ENCODE measurements around the gene CBFB.

CBFB gene

DNA sequence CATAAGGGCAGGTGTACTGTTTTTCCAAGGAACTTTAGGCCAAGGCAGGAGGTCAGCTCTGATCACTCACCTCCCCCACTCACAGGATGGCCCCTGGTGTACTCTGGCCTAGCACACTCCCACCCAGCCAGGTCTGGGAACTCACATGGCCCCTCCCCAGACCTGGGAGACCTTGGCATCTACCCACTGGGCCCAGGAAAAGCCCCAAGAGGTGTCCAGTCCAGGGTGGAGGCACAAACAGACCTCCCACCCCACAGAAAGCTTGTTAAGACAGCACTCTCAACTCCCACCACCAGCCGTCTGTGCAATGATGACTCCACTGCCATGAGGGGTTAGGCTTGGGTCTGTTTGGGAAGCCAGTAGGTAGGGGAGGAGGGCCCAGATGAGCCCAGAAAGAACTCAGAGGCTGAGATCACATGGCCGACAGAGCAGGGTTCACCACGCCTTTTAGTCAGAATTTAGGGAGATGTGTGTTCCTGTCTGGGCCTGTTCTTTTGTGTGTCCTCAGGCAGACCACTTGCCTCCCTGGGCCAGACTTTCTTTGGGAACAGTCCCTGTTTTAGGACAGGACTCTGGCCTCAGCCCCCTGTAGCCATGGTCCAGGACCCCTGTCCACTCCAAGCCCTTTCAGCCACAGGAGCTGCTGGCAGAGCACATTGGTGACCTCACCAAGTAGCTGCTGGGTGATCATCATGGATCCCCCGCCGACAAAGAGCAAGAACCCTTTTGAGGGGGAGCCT lies 12.1 kb upstream of the CBFB start:
- DNase-seq (ENCODE audit: low read depth in 2 of 2, low spot score in 1 of 2) = no peak

GRCh38 chr16:67017421-67017750 lies 11.6 kb upstream of the CBFB start:
- DNase-seq (ENCODE audit: low read depth in 2 of 2, low spot score in 1 of 2) = no peak

DNA sequence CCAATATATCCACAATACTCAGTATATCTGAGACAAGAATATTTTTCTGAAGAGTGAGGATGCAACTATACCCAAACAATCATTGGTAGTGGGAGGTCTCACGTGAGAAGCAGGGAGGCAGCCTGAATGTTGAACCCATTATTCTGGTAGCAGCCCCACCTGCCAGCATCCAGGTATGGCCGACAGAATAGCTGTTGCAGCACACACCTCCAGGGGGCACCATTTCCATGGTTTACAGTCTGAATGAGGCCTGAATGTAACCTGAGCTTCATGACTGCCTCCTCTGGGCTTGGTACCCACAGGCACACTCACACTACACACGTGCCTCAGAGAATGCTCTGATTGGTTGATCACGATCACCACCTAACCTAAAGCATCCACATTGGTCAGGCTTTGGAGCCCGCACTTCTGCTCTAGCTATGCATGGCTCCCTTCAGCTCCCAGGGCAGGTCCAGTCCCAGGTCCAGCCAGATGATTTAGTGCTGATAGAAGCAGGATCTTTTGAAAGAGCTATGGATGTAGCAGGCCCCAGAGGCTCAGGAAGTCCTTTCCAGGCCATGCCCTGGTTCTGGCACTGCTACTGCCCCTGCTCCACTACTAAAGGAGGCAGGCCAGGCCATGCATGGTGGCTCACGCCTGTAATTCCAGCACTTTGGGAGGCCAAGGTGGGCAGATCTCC lies 11.0 kb upstream of the CBFB start:
- peak; percentile 53 to 66 for DNase-seq (ENCODE audit: low read depth in 2 of 2, low spot score in 1 of 2)

GRCh38 chr16:67019171-67019570 lies 9.8 kb upstream of the CBFB start:
- no peak for DNase-seq (ENCODE audit: low read depth in 2 of 2, low spot score in 1 of 2)

GRCh38 chr16:67021321-67021720 lies 7.6 kb upstream of the CBFB start:
- no peak for DNase-seq (ENCODE audit: low read depth in 2 of 2, low spot score in 1 of 2)

DNA sequence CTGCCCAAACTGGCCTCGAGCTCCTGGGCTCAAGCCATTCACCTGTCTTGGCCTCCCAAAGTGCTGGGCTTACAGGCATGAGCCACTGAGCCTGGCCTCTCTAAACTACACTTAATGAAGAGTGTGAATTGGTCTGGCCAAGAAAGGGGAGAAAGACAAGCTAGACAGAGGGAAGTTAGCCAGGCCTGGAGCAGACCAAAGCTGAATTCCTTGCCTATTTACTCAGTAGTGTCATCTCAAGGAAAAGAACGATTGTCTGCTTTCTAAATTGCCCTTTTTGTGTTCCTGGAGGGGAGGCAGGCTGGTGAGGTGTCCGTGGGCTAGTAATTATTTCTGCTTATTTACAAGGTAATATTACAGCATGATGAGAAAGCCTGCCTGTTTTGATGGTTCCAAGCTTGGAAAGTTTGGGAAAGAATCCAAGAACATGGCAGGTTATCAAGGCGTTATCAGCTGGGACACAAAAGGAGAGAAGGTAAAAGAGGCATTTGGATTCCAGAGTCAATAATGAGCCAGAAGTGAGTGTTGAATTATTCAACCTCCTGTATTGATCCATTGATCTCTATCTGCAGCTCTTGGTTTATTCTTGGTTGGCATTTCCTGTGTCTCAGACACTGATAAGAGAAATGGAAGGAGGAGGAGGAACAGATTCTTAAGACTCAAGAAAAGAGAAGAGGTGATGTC lies 6.3 kb upstream of the CBFB start:
- no peak for DNase-seq (ENCODE audit: low read depth in 2 of 2, low spot score in 1 of 2)

- DNase-seq (ENCODE audit: low read depth in 2 of 2, low spot score in 1 of 2) = no peak
Observed at GRCh38 chr16:67023689-67024088, 5.3 kb upstream of the CBFB start.

DNA sequence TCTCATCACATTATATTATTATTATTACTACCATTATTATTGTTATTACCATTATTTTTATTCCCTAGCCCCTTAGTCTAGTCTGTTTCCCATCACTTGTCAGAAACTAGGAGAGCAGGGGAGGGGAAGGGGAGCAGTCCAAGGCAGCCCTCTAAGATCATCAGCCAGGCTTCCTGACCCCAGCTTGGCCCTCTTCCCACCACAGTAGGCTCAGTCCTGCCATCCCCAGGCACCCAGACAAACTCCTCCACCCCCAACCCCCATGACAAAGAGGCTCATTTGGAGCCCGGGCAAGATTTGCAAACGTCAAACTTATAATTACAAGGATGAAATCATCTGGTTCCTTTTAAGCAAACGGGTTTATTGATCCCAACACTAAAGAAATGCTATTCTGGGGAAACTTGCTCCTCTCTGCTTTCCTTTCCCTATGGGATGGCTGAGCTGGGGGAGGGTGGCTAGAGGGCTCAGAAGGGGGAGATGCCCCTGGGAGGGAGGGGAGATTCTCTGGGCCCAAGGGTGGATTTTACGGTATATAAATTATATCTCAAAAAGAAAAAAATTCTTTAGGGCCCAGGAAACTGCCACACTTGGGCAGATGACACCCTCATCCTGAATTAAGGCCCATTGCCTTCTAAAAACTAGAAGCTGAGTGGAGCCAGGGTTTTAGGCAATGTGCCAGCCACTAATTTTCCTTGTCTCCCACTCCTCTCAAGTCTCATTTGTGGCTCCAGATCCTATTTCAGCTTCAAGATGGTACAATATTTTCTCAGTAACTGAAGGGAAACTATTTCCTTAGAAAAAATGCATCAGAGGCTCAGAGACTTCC lies 4.4 kb upstream of the CBFB start:
- no peak for DNase-seq (ENCODE audit: low read depth in 2 of 2, low spot score in 1 of 2)

DNA sequence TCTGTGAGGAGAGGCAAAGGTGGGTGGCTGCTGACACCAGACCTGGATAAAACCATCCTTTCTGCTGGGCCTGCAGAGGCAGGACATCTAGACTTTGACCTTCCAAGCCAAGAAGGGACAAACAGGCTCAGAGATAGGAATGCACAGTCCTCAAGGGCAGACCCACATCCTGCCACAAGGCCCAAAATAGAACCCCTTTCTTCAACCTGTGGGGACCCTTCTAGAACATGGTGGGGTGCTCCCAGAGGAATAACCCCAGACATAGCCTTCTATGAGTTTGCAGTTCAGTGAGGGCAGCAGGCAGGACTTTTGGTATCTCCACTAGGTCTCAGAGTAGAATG lies 3.8 kb upstream of the CBFB start:
- DNase-seq (ENCODE audit: low read depth in 2 of 2, low spot score in 1 of 2) = no peak

GRCh38 chr16:67026570-67026969 lies 2.4 kb upstream of the CBFB start:
- no peak for DNase-seq (ENCODE audit: low read depth in 2 of 2, low spot score in 1 of 2)

- no peak for DNase-seq (ENCODE audit: low read depth in 2 of 2, low spot score in 1 of 2)
Observed at GRCh38 chr16:67027046-67027445, 1.9 kb upstream of the CBFB start.

DNA sequence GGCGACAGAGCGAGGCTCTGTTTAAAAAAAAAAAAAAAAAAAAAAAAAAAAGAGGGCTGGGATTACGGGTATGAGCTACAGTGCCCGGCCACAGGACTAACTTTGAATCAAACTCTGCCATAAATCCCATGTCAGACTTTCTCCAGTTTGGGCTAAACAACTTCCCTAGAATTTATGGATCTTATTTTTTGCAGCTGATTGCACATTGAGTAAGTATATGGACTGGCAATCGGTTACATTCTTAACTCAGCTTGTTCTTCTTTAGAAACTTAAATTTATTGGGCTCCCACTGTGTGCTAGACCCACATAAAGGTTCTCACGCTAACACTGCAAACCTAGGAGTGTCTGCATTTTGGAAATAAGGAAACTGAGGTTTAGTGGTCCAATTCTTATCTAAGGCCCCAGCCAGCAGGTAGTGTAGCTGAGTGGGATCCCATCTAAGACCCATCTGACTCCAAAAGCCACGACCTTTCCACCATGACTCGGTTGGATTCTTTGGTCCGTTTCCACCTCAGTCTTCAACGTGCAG lies 718 bp upstream of the CBFB start:
- no peak for DNase-seq (ENCODE audit: low read depth in 2 of 2, low spot score in 1 of 2)

- peak in 1 of 2 donors; percentile 22 for DNase-seq (ENCODE audit: low read depth in 2 of 2, low spot score in 1 of 2)
Observed at GRCh38 chr16:67029254-67030096, 526 bp downstream of the CBFB start.

- no peak for DNase-seq (ENCODE audit: low read depth in 2 of 2, low spot score in 1 of 2)
Observed at GRCh38 chr16:67030221-67030962, 1.4 kb downstream of the CBFB start.

- DNase-seq (ENCODE audit: low read depth in 2 of 2, low spot score in 1 of 2) = no peak
Observed at GRCh38 chr16:67034487-67034886, 5.5 kb downstream of the CBFB start.

DNA sequence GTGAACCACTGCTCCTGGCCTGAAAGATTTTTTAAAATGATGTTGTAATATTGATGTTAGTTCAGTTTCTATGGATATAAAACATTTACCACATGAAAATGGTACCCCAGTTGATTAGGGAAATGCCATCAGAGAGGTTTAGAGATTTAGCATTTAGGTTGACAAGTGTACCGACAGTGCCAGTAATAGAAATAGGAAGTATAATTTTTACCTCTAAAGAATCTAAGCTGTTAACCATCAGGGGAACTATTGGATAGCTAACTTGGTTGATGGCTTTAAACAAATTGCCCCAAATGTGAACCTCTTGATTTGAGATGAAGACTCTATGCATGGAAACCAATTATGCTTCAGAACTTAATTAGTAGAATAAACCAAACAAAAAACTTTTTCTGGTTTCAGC lies 6.4 kb downstream of the CBFB start:
- no peak for DNase-seq (ENCODE audit: low read depth in 2 of 2, low spot score in 1 of 2)

DNA sequence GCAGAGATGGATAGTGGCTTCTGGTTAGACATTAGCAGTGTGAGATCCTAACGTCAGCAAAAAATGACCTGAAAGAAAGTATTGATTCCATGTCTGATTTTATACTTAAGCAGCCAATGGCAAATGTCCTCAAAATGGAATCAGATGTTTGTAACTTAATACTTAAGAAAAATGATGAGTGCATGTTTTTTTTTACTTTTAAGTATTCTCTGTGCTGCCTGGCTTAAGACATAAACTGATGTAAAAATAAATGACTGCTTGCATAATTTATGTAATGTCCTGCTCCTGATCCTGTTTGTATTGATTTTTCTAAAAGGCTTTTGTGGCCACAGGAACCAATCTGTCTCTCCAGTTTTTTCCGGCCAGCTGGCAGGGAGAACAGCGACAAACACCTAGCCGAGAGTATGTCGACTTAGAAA lies 7.4 kb downstream of the CBFB start:
- no peak for DNase-seq (ENCODE audit: low read depth in 2 of 2, low spot score in 1 of 2)

- DNase-seq (ENCODE audit: low read depth in 2 of 2, low spot score in 1 of 2) = no peak
Observed at GRCh38 chr16:67039260-67040020, 10.5 kb downstream of the CBFB start.

DNA sequence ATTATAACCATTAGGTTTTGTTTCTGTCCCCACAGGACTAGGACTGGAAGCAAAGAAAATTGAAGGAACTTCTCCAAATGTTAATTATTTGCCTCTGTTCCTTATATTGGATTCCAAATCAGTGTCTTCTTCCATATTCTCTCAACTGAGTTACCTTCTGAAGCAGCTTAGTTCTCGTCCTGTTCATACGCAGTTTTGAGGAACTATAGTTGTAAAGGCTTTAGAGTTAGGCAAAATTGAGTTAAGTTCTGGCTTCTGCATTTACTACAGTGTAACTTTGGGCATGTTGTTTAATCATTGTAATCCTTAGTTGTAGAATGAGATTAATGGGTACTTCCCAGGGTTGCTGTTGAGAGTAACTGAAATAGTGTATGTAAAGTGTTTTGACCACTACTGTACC lies 11.2 kb downstream of the CBFB start:
- DNase-seq (ENCODE audit: low read depth in 2 of 2, low spot score in 1 of 2) = no peak
